SK-N-SH (cell line): ENCODE results near the gene MS4A12.
"Not testable (repeated sequence)": the region's sequence is repeated elsewhere in the genome, so short reads cannot be mapped to it uniquely, and the experiment has no call there.

Experiments
- EP300 ChIP-seq, 2 experiments: IDR thresholded peaks; 2 replicates each; pipeline versions ENCODE4 v1.4.0 to v1.6.1; 2012; ENCODE audit warnings: borderline replicate concordance in 1 of 2, low read depth in 1 of 2, low read length in 1 of 2
- EZH2phosphoT487 ChIP-seq: fragments of 200-600 bp; sonication (generic); IDR thresholded peaks from 2 replicates; pipeline ENCODE4 v1.6.1; 2017; ENCODE audit warnings: low read depth, mixed run types, mild to moderate bottlenecking, antibody characterized with exemption, moderate library complexity, borderline replicate concordance
- GATA2 ChIP-seq: sonication (generic); formaldehyde crosslinking; IDR thresholded peaks from 2 replicates; pipeline ENCODE4 v1.5.0; 2020; ENCODE audit warnings: mild to moderate bottlenecking, missing genetic modification reagents
- MEF2A ChIP-seq: IDR thresholded peaks from 2 replicates; pipeline ENCODE4 v1.4.0; 2012; ENCODE audit warnings: low read depth, borderline replicate concordance
- POLR2AphosphoS5 ChIP-seq: IDR thresholded peaks from 2 replicates; pipeline ENCODE4 v1.6.1; 2012; ENCODE audit warnings: low read depth, low read length
- SMC3 ChIP-seq: IDR thresholded peaks from 2 replicates; pipeline ENCODE4 v1.6.1; 2012; ENCODE audit warnings: low read depth, low read length, improper control_type of control experiment
- TAF1 ChIP-seq: IDR thresholded peaks from 2 replicates; pipeline ENCODE4 v1.6.1; 2012; ENCODE audit warnings: low read depth, mild to moderate bottlenecking, low read length, moderate library complexity, borderline replicate concordance
- TCF12 ChIP-seq: IDR thresholded peaks from 2 replicates; pipeline ENCODE4 v1.4.0; 2012
- TF ChIP-seq, protein P1 (sequence below): fragments of 200-600 bp; sonication (generic); IDR thresholded peaks from 2 replicates; pipeline ENCODE4 v1.6.1; 2017; ENCODE audit warnings: antibody characterized with exemption, mild to moderate bottlenecking, moderate library complexity
- TF ChIP-seq, protein P2 (sequence below): fragments of 150-350 bp; IDR thresholded peaks from 2 replicates; pipeline ENCODE4 v1.6.1; 2017; ENCODE audit warnings: antibody characterized with exemption, low read length, low read depth, borderline replicate concordance
- TF ChIP-seq, protein P3 (sequence below): IDR thresholded peaks from 2 replicates; pipeline ENCODE4 v1.4.0; 2012; ENCODE audit warnings: low read depth, borderline replicate concordance
- TF ChIP-seq, protein P4 (sequence below): IDR thresholded peaks from 2 replicates; pipeline ENCODE4 v1.6.1; 2012; ENCODE audit warnings: mild to moderate bottlenecking, low read depth, low read length, moderate library complexity

DNA sequence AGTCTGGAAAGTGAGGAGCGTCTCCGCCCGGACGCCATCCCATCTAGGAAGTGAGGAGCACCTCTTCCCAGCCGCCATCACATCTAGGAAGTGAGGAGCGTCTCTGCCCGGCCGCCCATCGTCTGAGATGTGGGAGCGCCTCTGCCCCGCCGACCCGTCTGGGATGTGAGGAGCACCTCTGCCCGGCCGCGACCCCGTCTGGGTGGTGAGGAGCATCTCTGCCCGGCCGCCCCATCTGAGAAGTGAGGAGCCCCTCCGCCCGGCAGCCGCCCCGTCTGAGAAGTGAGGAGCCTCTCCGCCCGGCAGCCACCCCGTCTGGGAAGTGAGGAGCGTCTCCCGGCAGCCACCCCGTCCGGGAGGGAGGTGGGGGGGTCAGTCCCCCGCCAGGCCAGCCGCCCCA is 41.4 kb upstream of the MS4A12 start:
- TF ChIP-seq, protein P1, sequence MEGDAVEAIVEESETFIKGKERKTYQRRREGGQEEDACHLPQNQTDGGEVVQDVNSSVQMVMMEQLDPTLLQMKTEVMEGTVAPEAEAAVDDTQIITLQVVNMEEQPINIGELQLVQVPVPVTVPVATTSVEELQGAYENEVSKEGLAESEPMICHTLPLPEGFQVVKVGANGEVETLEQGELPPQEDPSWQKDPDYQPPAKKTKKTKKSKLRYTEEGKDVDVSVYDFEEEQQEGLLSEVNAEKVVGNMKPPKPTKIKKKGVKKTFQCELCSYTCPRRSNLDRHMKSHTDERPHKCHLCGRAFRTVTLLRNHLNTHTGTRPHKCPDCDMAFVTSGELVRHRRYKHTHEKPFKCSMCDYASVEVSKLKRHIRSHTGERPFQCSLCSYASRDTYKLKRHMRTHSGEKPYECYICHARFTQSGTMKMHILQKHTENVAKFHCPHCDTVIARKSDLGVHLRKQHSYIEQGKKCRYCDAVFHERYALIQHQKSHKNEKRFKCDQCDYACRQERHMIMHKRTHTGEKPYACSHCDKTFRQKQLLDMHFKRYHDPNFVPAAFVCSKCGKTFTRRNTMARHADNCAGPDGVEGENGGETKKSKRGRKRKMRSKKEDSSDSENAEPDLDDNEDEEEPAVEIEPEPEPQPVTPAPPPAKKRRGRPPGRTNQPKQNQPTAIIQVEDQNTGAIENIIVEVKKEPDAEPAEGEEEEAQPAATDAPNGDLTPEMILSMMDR = not testable (repeated sequence)
- TF ChIP-seq, protein P2, sequence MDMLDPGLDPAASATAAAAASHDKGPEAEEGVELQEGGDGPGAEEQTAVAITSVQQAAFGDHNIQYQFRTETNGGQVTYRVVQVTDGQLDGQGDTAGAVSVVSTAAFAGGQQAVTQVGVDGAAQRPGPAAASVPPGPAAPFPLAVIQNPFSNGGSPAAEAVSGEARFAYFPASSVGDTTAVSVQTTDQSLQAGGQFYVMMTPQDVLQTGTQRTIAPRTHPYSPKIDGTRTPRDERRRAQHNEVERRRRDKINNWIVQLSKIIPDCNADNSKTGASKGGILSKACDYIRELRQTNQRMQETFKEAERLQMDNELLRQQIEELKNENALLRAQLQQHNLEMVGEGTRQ = not testable (repeated sequence)
- not testable (repeated sequence) for TF ChIP-seq TAF1; POLR2AphosphoS5; SMC3; TCF12; EP300 (IDR thresholded peaks at IDR 0.05; ENCODE audit: borderline replicate concordance in 1 of 2, low read depth in 1 of 2, low read length in 1 of 2); EZH2phosphoT487; MEF2A; GATA2 (CRISPR knock-in tag)
- TF ChIP-seq, protein P3, sequence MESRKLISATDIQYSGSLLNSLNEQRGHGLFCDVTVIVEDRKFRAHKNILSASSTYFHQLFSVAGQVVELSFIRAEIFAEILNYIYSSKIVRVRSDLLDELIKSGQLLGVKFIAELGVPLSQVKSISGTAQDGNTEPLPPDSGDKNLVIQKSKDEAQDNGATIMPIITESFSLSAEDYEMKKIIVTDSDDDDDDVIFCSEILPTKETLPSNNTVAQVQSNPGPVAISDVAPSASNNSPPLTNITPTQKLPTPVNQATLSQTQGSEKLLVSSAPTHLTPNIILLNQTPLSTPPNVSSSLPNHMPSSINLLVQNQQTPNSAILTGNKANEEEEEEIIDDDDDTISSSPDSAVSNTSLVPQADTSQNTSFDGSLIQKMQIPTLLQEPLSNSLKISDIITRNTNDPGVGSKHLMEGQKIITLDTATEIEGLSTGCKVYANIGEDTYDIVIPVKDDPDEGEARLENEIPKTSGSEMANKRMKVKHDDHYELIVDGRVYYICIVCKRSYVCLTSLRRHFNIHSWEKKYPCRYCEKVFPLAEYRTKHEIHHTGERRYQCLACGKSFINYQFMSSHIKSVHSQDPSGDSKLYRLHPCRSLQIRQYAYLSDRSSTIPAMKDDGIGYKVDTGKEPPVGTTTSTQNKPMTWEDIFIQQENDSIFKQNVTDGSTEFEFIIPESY = not testable (repeated sequence)
- TF ChIP-seq, protein P4, sequence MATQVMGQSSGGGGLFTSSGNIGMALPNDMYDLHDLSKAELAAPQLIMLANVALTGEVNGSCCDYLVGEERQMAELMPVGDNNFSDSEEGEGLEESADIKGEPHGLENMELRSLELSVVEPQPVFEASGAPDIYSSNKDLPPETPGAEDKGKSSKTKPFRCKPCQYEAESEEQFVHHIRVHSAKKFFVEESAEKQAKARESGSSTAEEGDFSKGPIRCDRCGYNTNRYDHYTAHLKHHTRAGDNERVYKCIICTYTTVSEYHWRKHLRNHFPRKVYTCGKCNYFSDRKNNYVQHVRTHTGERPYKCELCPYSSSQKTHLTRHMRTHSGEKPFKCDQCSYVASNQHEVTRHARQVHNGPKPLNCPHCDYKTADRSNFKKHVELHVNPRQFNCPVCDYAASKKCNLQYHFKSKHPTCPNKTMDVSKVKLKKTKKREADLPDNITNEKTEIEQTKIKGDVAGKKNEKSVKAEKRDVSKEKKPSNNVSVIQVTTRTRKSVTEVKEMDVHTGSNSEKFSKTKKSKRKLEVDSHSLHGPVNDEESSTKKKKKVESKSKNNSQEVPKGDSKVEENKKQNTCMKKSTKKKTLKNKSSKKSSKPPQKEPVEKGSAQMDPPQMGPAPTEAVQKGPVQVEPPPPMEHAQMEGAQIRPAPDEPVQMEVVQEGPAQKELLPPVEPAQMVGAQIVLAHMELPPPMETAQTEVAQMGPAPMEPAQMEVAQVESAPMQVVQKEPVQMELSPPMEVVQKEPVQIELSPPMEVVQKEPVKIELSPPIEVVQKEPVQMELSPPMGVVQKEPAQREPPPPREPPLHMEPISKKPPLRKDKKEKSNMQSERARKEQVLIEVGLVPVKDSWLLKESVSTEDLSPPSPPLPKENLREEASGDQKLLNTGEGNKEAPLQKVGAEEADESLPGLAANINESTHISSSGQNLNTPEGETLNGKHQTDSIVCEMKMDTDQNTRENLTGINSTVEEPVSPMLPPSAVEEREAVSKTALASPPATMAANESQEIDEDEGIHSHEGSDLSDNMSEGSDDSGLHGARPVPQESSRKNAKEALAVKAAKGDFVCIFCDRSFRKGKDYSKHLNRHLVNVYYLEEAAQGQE = not testable (repeated sequence)
